Stimulated activated CD4-positive, alpha-beta T cell treated with anti-CD3 and anti-CD28 coated beads, Interleukin-1b, Interleukin-23, amount 100 ng/mL, for 4 hours (primary cell): Measurements from ENCODE around the gene SERPINB8.

Experiments
- DNase-seq, 2 donors: peaks; one replicate each; pipeline ENCODE4 v3.0.0-alpha.2; 2020; ENCODE audit warnings: low read depth in 2 of 2

The SERPINB8 gene

GRCh38 chr18:64019922-64020756, 50.3 kb downstream of the SERPINB8 start:
- no peak for DNase-seq

GRCh38 chr18:64026350-64026749, 56.5 kb downstream of the SERPINB8 start:
- no peak for DNase-seq

GRCh38 chr18:64027931-64028695, 58.2 kb downstream of the SERPINB8 start:
- DNase-seq: no peak

- no peak for DNase-seq
Observed at GRCh38 chr18:64029096-64029495, 59.2 kb downstream of the SERPINB8 start.

- no peak for DNase-seq
Observed at GRCh38 chr18:64031411-64031810, 61.5 kb downstream of the SERPINB8 start.

- DNase-seq: no peak
Observed at GRCh38 chr18:64032312-64032711, 62.4 kb downstream of the SERPINB8 start.

- DNase-seq: no peak
Observed at GRCh38 chr18:64037812-64038414, 68.0 kb downstream of the SERPINB8 start.
